HG03108 (cell line): Measurements from ENCODE around the gene IER3.

ENCODE experiments used
- ATAC-seq: cut with Tn5 transposase; IDR thresholded peaks from one replicate; pipeline ENCODE4 v1.9.1; 2021; ENCODE audit warnings: moderate library complexity; ENCODE audit not compliant: unreplicated experiment

The IER3 gene

DNA sequence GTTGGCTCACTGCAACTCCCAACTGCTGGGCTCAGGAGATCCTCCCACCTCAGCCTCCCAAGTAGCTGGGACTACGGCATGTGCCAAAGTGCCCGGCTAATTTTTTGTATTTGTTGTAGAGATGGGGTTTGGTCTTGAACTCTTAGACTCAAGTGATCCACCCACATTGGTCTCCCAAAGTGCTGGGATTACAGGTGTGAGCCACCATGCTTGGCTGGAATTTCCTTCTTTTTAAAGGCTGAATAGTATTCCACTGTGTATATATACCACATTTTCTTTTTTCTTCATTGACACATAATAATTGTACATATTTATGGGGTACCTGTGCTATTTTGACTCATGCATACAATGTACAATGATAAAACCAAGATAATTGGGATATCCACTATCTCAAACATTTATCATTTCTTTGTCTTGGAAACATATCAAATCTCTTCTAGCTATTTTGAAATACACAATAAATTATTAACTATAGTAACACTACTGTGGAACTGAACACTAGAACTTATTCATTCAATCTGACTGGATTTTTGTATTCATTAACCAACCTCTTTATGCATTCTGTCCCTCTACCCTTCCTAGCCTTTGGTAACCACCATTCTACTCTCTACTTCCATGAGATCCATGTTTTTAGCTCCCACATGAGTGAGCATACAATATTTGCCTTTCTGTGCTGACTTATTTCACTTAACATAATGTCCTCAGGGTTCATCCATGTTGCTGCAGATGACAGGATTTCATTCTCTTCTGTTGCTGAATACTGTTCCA, 35.1 kb downstream of the IER3 start:
- ATAC-seq: no peak

DNA sequence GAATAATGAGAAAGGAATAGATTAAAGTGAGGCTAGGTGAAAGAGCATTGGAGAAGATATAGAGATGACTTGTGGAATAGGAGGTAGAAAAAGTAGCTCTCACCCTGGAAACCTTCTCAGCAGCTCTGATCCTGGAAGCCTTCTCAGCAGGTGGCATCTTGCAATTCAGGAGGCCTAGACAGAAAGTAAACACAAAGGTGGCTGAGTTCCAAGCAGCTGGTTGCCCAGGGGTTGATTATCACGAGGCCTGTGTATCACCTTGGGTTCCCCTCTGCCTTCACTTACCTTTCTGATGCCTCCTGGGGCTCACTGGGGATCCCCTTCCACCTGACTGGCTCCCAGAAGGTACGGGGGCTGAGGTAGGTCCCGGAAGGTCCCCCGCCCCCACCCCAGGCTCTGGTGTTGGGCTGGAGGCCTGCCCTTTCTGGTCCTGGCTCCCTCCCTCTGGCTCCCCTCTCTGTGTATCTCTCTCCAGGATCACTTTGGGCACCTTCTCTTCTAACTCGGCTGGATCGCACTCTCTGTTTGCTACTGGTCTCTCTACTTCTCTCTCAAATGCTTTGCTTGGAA, 37.0 kb downstream of the IER3 start:
- no peak for ATAC-seq

DNA sequence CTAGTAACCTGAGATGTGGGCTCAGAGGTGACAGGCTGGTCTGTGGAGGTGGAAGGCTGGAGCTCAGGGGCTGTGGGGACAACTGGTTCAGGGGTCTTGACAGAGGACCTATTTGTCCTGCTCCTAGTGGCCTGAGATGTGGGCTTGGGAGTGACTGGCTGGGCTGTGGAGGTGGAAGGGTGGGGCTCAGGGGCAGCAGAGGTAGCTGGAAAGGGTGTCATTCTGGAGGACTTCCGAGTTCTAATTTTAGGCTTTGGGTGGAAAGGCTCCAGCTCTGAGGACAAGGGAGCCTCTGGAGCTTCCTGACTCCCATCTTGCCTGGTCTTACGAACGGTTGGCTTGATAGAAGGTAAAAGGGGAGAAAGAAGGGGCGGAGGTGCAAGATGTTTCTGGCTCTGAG, 38.7 kb downstream of the IER3 start:
- no peak for ATAC-seq

DNA sequence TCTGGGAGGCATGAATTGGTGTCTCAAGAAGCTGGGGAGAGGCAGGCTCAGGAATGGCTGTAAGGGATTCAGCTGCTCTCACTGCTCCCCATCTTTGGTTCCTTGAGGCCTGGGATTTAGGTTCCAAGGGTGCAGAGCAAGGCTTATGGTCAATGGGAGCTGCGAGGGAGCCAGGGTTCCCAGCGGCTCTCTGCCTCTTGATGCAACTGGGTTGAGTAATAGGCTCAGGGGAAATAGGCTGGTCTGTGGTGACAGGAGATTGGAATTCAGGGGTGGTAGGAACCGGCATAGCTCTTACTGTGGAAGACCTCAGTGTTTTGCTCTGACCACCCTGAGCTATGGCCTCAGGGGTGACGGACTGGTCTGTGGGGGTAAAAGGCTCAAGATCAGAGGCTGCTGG, 40.5 kb downstream of the IER3 start:
- ATAC-seq: no peak

DNA sequence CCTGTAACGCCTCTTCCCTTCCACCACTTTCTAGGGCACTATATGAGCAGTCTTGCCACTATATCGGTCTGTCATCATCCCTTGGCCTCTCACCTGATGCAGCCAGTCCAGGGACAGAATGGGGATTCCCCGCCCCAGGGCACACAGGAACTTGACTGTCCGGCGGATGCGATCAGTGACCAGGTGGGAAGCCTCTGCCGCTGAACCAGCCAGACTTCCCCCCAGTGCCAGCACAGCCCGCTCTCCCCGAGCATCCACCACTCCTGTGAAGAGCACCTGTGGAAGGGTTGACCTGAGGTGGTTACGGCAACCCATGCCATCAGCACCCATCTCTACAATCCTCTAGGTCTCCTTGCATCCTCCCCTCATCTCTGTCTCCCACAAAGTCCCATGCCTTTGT, 41.3 kb downstream of the IER3 start:
- ATAC-seq: no peak

DNA sequence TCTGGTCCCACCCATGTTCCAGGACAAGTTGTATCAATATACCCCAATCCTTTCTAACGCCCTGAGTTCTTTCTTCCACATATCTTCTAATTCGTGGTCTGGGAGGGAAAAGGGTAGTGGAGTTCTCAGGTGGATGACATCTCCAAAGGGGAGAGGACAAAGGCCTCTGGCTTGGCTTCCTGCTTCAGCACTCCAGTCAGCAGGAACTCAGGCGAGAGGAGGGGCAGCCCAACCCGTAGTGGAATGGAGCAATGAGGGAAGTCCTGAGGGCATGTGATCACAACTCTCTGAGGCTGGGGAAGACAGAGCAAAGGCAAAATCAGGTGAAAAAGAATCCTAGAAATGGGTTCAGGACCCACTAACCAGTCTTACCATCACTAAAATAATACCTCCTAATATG, 44.0 kb downstream of the IER3 start:
- no peak for ATAC-seq

DNA sequence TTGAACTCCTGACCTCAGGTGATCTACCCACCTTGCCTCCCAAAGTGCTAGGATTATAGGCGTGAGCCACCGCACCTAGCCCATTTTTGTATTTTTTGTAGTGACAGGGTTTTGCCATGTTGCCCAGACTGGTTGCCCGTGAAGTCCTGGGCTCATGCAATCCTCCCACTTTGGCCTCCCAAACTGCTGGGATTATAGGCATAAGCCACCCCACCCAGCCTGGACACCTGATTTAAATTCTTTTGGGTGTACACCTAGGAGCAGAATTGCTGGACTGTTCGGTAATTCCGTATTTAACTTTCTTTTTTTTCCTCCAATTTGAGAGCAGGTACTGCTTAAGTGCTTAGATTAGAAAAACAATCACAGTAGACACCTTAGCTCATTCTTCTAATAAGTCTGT, 47.9 kb downstream of the IER3 start:
- no peak for ATAC-seq
